ENCODE data around the gene NCOA5.

Gene NCOA5

GRCh38 chr20:46062621-46063020 lies 27.1 kb downstream of the NCOA5 start:
- no peak for DNase-seq (ENCODE audit: low read depth in 2 of 2)

GRCh38 chr20:46062151-46062550 lies 27.6 kb downstream of the NCOA5 start:
- DNase-seq (ENCODE audit: low read depth in 2 of 2) = no peak

GRCh38 chr20:46060975-46061374 lies 28.8 kb downstream of the NCOA5 start:
- DNase-seq (ENCODE audit: low read depth in 2 of 2) = no peak

- no peak for DNase-seq (ENCODE audit: low read depth in 2 of 2)
Observed at GRCh38 chr20:46060301-46060881, 29.4 kb downstream of the NCOA5 start.

- no peak for DNase-seq (ENCODE audit: low read depth in 2 of 2)
Observed at GRCh38 chr20:46058599-46059281, 31.0 kb downstream of the NCOA5 start.

- no peak for DNase-seq (ENCODE audit: low read depth in 2 of 2)
Observed at GRCh38 chr20:46057856-46058598, 31.7 kb downstream of the NCOA5 start.

- DNase-seq (ENCODE audit: low read depth in 2 of 2) = no peak
Observed at GRCh38 chr20:46056970-46057855, 32.5 kb downstream of the NCOA5 start.

- DNase-seq (ENCODE audit: low read depth in 2 of 2) = no peak
Observed at GRCh38 chr20:46056027-46056833, 33.5 kb downstream of the NCOA5 start.

- DNase-seq (ENCODE audit: low read depth in 2 of 2) = no peak
Observed at GRCh38 chr20:46055269-46055668, 34.5 kb downstream of the NCOA5 start.

- DNase-seq (ENCODE audit: low read depth in 2 of 2) = no peak
Observed at GRCh38 chr20:46054606-46055005, 35.2 kb downstream of the NCOA5 start.

- no peak for DNase-seq (ENCODE audit: low read depth in 2 of 2)
Observed at GRCh38 chr20:46053416-46053815, 36.3 kb downstream of the NCOA5 start.

- DNase-seq (ENCODE audit: low read depth in 2 of 2) = no peak
Observed at GRCh38 chr20:46051556-46052308, 38.0 kb downstream of the NCOA5 start.

GRCh38 chr20:46050885-46051284 lies 38.9 kb downstream of the NCOA5 start:
- no peak for DNase-seq (ENCODE audit: low read depth in 2 of 2)

GRCh38 chr20:46050444-46050843 lies 39.3 kb downstream of the NCOA5 start:
- no peak for DNase-seq (ENCODE audit: low read depth in 2 of 2)

- no peak for DNase-seq (ENCODE audit: low read depth in 2 of 2)
Observed at GRCh38 chr20:46049815-46050214, 39.9 kb downstream of the NCOA5 start.

GRCh38 chr20:46049190-46049589 lies 40.6 kb downstream of the NCOA5 start:
- no peak for DNase-seq (ENCODE audit: low read depth in 2 of 2)

- no peak for DNase-seq (ENCODE audit: low read depth in 2 of 2)
Observed at GRCh38 chr20:46047821-46048220, 41.9 kb downstream of the NCOA5 start.

- DNase-seq (ENCODE audit: low read depth in 2 of 2) = no peak
Observed at GRCh38 chr20:46046588-46047310, 43.0 kb downstream of the NCOA5 start.

- no peak for DNase-seq (ENCODE audit: low read depth in 2 of 2)
Observed at GRCh38 chr20:46044896-46045295, 44.9 kb downstream of the NCOA5 start.

GRCh38 chr20:46043556-46043955 lies 46.2 kb downstream of the NCOA5 start:
- DNase-seq (ENCODE audit: low read depth in 2 of 2) = no peak

Data from stimulated activated CD4-positive, alpha-beta T cell treated with anti-CD3 and anti-CD28 coated beads, Interleukin-1b, Interleukin-23, amount 100 ng/mL, for 4 hours (primary cell).